Uterus (tissue), 2 donors: ENCODE results near the gene ARMCX1.

Source experiments
- POLR2A ChIP-seq, 2 donors: fragments of 450-650 bp; IDR thresholded peaks; one replicate each; pipeline ENCODE4 v1.6.1; 2016; ENCODE audit warnings: antibody characterized with exemption in 2 of 2, mild to moderate bottlenecking in 1 of 2, moderate library complexity in 1 of 2
- TF ChIP-seq, protein P1 (sequence below), 4 experiments: fragments of 200-600 bp in 2 of 4; fragments of 450-650 bp in 2 of 4; sonication (generic) in 2 of 4; IDR thresholded peaks; one replicate each; pipeline ENCODE4 v1.5.1; 2016 to 2019; ENCODE audit warnings: antibody characterized with exemption in 4 of 4, mild to moderate bottlenecking in 2 of 4, moderate library complexity in 1 of 4

DNA sequence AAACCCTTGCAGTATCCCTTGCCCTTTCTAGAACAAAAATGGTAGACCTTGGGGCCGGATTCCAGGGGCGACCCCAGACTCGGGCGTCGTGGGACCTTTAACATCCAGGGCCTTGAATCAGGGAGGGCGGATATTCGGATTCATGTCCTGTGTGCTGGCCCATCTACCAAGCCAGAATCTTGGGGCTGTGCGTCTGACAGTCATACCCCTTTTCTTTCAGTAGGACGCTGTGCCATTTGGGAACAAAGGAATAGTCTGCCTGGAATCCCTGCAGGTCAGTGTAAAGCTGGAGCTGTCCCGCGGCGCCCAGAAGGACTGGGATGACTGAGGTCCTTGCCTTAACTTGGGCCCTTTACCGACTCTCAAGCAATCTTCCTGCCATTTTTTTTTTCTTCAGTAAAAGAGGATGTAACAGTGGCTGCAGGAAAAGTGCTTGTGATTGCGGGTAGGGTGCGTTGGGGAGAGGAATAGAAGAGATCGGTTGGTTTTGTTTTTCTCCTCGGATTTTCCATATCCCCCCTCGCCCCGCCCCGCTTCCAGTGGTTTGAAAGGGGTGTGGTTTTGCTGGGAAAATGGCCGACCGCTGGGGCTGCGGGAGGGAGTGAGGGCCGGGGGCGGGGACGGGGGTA lies 518 bp downstream of the ARMCX1 start:
- TF ChIP-seq POLR2A (IDR thresholded peaks at IDR 0.05), result no peak
- TF ChIP-seq, protein P1, sequence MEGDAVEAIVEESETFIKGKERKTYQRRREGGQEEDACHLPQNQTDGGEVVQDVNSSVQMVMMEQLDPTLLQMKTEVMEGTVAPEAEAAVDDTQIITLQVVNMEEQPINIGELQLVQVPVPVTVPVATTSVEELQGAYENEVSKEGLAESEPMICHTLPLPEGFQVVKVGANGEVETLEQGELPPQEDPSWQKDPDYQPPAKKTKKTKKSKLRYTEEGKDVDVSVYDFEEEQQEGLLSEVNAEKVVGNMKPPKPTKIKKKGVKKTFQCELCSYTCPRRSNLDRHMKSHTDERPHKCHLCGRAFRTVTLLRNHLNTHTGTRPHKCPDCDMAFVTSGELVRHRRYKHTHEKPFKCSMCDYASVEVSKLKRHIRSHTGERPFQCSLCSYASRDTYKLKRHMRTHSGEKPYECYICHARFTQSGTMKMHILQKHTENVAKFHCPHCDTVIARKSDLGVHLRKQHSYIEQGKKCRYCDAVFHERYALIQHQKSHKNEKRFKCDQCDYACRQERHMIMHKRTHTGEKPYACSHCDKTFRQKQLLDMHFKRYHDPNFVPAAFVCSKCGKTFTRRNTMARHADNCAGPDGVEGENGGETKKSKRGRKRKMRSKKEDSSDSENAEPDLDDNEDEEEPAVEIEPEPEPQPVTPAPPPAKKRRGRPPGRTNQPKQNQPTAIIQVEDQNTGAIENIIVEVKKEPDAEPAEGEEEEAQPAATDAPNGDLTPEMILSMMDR (IDR thresholded peaks at IDR 0.05), result no peak
